Kidney (tissue), 14 donors: ENCODE data around the gene FBXO4. TPM values are rescaled to one million over a fixed set of nuclear protein-coding genes. Genes with fewer than 3 reads are reported as not detected.

Experiments
- DNase-seq, 5 donors: peaks; one replicate each; pipeline ENCODE4 v3.0.0-alpha.2; 2013 to 2020
- FAIRE-seq: peaks from 2 replicates; lab custom pipeline; 2012; peaks lifted over from hg19 to GRCh38; lab: Jason Lieb, UNC
- H3K27ac ChIP-seq, 2 donors: one replicate each; pipeline ENCODE4 v1.7.0; 2013; ENCODE audit warnings: low read depth in 2 of 2, low read length in 2 of 2, inconsistent platforms in 1 of 2
- H3K27me3 ChIP-seq: one replicate; pipeline ENCODE4 v1.7.1; 2013; ENCODE audit warnings: low read length, inconsistent platforms; ENCODE audit not compliant: control insufficient read depth, insufficient read depth
- H3K36me3 ChIP-seq, 3 donors: one replicate each; pipeline versions ENCODE4 v1.7.0 to v1.7.1; 2013; ENCODE audit warnings: low read length in 3 of 3, control low read depth in 1 of 3, inconsistent platforms in 1 of 3; ENCODE audit not compliant: insufficient read depth in 3 of 3, control insufficient read depth in 2 of 3
- H3K4me1 ChIP-seq, 3 donors: one replicate each; pipeline versions ENCODE4 v1.7.0 to v1.7.1; 2013; ENCODE audit warnings: low read length in 3 of 3, inconsistent platforms in 1 of 3, low read depth in 1 of 3; ENCODE audit not compliant: control insufficient read depth in 2 of 3, insufficient read depth in 2 of 3
- H3K4me3 ChIP-seq, 3 donors: one replicate each; pipeline versions ENCODE4 v1.7.0 to v1.8.1; 2013; ENCODE audit warnings: low read length in 3 of 3, control low read depth in 1 of 3, inconsistent platforms in 1 of 3
- H3K9ac ChIP-seq, 3 donors: one replicate each; pipeline versions ENCODE4 v1.7.0 to v1.7.1; 2013; ENCODE audit warnings: low read length in 3 of 3, control low read depth in 1 of 3, inconsistent platforms in 1 of 3
- H3K9me3 ChIP-seq, 3 donors: one replicate each; pipeline versions ENCODE4 v1.7.0 to v1.7.1; 2013; ENCODE audit warnings: low read length in 3 of 3, control low read depth in 1 of 3, inconsistent platforms in 1 of 3; ENCODE audit not compliant: control insufficient read depth in 2 of 3, insufficient read depth in 1 of 3
- intact Hi-C: fragments of 100-400 bp; cut with DNase I; formaldehyde crosslinking; loops from one replicate; pipeline ENCODE4 v1.11.1; 2022
- polyA plus RNA-seq: library from polyadenylated mRNA; stranded (reverse); fragments of 350-450 nt; fragmentation: Illumina TruSeq; extraction: RNeasy Lipid Tissue Mini Kit (QIAGEN cat#74804); gene quantifications from one replicate; pipeline ENCODE4 v1.2.3, GENCODE V29; 2014; ENCODE audit warnings: low read depth, low replicate concordance; ENCODE audit not compliant: insufficient read depth
- total RNA-seq: library from RNA; stranded (reverse); fragmentation: NEBNext Ultra II Directional; extraction: Animal tissue kit (Norgen Biotek cat#: 25700); gene quantifications from one replicate; pipeline ENCODE4 v1.2.1, GENCODE V29; 2021
- TF ChIP-seq, protein P1 (sequence below): IDR thresholded peaks from 3 replicates; pipeline ENCODE4 v1.5.1; 2012; ENCODE audit warnings: mild to moderate bottlenecking, moderate library complexity, borderline replicate concordance; ENCODE audit not compliant: insufficient read depth; ENCODE audit errors: extremely low read depth
- donor health status: control.
- donor health status: control.
- donor health status: control.
- donor health status: control.
- donor health status: control.
- donor health status: DM: yes; HTN: yes; CAD: no.
- donor health status: Normal renal cell carcinoma (clear cell type).

FBXO4 gene
- total and polyA plus RNA-seq, 2 donors from 2014 or later: 7.8 to 12.8 TPM

DNA sequence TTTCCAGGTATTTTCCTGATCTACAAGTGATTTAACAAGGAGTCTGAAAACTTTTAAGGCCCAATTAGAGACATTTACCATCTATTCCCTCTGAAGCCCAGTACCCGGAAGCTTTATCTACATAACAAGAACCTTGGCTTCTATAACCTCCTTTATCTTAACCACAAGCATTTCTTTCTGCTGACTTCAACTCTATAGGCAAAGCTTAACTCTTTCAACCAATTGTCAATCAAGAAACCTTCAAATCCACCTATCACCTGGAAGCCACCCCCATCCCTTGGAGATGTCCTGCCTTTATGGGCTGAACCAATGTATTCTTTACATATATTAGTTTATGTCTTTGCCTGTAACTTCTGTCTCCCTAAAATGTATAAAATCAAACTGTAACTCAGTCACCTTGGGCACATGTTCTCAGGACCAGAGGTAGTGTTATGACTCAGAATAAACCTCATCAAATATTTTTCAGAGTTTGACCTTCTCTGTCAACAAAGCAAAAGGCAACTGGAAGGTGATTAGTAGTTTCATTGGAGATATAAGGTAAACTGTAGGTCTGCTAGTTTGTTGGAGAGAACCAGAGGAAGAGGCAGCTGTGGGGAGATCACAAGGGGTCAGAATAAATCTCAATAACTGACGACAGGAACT lies 33.9 kb upstream of the FBXO4 start:
- Histone ChIP-seq H3K9me3 (no peaks in the 10 kb centered on the region), H3K27ac (no peak overlapping the region), H3K27me3 (no peaks in the 10 kb centered on the region), H3K4me3 (no peak overlapping the region), H3K4me1 (no peaks in the 10 kb centered on the region), H3K36me3 (no peaks in the 10 kb centered on the region), H3K9ac (no peak overlapping the region)
- TF ChIP-seq, protein P1, sequence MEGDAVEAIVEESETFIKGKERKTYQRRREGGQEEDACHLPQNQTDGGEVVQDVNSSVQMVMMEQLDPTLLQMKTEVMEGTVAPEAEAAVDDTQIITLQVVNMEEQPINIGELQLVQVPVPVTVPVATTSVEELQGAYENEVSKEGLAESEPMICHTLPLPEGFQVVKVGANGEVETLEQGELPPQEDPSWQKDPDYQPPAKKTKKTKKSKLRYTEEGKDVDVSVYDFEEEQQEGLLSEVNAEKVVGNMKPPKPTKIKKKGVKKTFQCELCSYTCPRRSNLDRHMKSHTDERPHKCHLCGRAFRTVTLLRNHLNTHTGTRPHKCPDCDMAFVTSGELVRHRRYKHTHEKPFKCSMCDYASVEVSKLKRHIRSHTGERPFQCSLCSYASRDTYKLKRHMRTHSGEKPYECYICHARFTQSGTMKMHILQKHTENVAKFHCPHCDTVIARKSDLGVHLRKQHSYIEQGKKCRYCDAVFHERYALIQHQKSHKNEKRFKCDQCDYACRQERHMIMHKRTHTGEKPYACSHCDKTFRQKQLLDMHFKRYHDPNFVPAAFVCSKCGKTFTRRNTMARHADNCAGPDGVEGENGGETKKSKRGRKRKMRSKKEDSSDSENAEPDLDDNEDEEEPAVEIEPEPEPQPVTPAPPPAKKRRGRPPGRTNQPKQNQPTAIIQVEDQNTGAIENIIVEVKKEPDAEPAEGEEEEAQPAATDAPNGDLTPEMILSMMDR: no peak
- intact Hi-C loops: no loop called here
- FAIRE-seq: no peak
- DNase-seq: no peak

DNA sequence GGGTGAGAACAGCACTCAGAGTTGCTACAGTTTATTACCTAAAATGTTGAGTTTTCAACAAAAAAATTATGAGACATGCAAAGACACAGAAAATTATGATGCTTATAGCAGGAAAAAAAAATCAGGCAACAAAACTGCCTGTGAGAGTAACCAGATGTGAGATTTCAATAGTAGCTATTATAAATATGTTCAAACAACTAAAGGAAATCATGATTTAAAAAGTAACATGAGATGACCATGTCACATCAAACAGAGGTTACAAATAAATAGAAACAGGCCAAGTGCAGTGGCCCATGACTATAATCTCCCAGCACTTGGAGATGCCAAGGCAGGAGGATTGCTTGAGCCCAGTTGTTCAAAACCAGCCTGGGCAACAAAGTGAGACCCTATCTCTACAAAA lies 33.0 kb upstream of the FBXO4 start:
- H3K9me3 ChIP-seq: no peaks in the 10 kb centered on the region
- H3K36me3 ChIP-seq: no peaks in the 10 kb centered on the region
- H3K4me1 ChIP-seq: no peaks in the 10 kb centered on the region
- H3K9ac ChIP-seq: no peak overlapping the region
- no peak overlapping the region for H3K27ac ChIP-seq
- TF ChIP-seq, protein P1: no peak
- intact Hi-C loops: no loop called here
- H3K27me3 ChIP-seq: no peaks in the 10 kb centered on the region
- DNase-seq: peak in 1 of 5 donors; percentile 36
- FAIRE-seq: no peak
- H3K4me3 ChIP-seq: no peak overlapping the region

DNA sequence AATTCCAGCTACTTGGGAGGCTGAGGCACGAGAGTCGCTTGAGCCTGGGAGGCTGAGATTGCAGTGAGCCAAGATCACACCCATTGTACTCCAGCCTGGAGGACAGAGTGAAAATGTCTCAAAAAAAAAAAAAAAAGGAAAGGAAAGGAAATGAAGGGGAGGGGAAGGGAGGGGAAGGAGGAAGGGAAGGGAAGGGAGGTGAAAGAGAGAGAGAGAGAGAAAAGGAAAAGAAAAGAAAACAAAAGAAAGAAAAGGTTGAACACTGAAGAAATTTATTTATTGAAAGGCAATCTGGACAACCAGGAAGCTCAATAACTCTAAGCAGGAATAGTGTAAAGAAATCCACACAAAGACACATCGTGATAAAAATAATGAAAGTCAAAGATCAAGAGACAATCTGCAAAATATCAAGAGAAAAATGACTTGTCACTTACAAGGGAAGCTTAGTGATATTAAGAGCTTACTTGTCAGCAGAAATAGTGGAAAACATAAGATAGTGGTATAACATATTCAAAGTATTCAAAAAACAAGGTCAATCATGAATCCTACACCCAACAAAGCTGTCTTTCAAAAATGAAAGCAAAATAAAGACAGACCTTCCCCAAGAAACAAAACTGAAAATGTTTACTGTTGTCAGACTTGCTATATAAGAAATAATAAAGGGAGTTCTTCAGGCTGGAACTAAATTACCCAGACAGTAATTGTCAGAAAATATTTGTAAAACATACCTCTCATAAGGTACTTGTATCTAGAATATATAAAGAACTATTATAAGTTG lies 31.8 kb upstream of the FBXO4 start:
- H3K4me3 ChIP-seq: no peak overlapping the region
- no peak overlapping the region for H3K9ac ChIP-seq
- DNase-seq (peak in 1 of 5 donors; percentile 26), FAIRE-seq (no peak)
- no peaks in the 10 kb centered on the region for H3K27me3 ChIP-seq
- no peaks in the 10 kb centered on the region for H3K36me3 ChIP-seq
- no peaks in the 10 kb centered on the region for H3K4me1 ChIP-seq
- H3K9me3 ChIP-seq: no peaks in the 10 kb centered on the region
- intact Hi-C loops: no loop called here
- TF ChIP-seq, protein P1: no peak
- no peak overlapping the region for H3K27ac ChIP-seq
